Endothelial cell of umbilical vein (primary cell): ENCODE results near the gene BDP1. TPM values are rescaled to one million over a fixed set of nuclear protein-coding genes. Genes with fewer than 3 reads are reported as not detected.

Source experiments
- BruUV-seq: library from RNA; stranded (reverse); fragments of 400-500 nt; replicated peaks from 2 replicates; lab custom pipeline; 2021; lab: Mats Ljungman, UMichigan
- CTCF ChIA-PET: fragments of 300-600, 350-600 bp; sonication (Branson Sonifier 250); formaldehyde crosslinking; loops from one replicate; lab custom pipeline; 2021; ENCODE audit warnings: antibody characterized with exemption, inconsistent platforms; lab: Charles Lee
- POLR2A ChIA-PET: fragments of 300-600, 350-600 bp; sonication (Branson Sonifier 250); formaldehyde crosslinking; loops from one replicate; lab custom pipeline; 2021; ENCODE audit warnings: antibody characterized with exemption, inconsistent platforms; lab: Charles Lee
- DNase-seq: peaks from one replicate; pipeline ENCODE4 v3.0.0-alpha.2; 2011; ENCODE audit warnings: low read depth, low spot score
- FAIRE-seq: peaks from 2 replicates; lab custom pipeline; 2011; peaks lifted over from hg19 to GRCh38; lab: Jason Lieb, UNC
- H2AFZ ChIP-seq: 2 replicates; pipeline ENCODE4 v1.6.0; 2012; ENCODE audit warnings: low read depth, low read length, control low read depth, inconsistent platforms
- H3K27ac ChIP-seq: 2 replicates; pipeline ENCODE4 v1.5.1; 2011; ENCODE audit warnings: low read depth, mild to moderate bottlenecking, control low read depth, low read length, moderate library complexity; ENCODE audit not compliant: insufficient read depth
- H3K27me3 ChIP-seq, 2 experiments: 2 replicates each; pipeline versions ENCODE4 v1.6.0 to v1.6.1; 2011; ENCODE audit warnings: low read length in 2 of 2, mixed read lengths in 1 of 2; ENCODE audit not compliant: control insufficient read depth in 2 of 2, insufficient read depth in 2 of 2
- H3K36me3 ChIP-seq, 2 experiments: 2 replicates in 1 of 2; 3 replicates in 1 of 2; pipeline ENCODE4 v1.5.1; 2011; ENCODE audit warnings: low read length in 2 of 2, mild to moderate bottlenecking in 1 of 2, moderate library complexity in 1 of 2; ENCODE audit not compliant: control insufficient read depth in 2 of 2, insufficient read depth in 2 of 2; ENCODE audit errors: extremely low read depth in 1 of 2
- H3K4me1 ChIP-seq: 3 replicates; pipeline ENCODE4 v1.5.1; 2011; ENCODE audit warnings: mild to moderate bottlenecking, low read length; ENCODE audit not compliant: control insufficient read depth, insufficient read depth; ENCODE audit errors: extremely low read depth
- H3K4me2 ChIP-seq: 2 replicates; pipeline ENCODE4 v1.6.1; 2011; ENCODE audit warnings: low read length, control low read depth, mixed read lengths; ENCODE audit not compliant: insufficient read depth
- H3K4me3 ChIP-seq, 3 experiments: fragments of 200-600 bp in 1 of 3; sonication (generic), shearing (Covaris generic) in 1 of 3; replicated peaks in 1 of 3; 2 replicates each; pipeline ENCODE4 v1.5.1; 2011 to 2016; ENCODE audit warnings: control low read depth in 3 of 3, low read length in 3 of 3, mild to moderate bottlenecking in 2 of 3, inconsistent platforms in 1 of 3, low read depth in 1 of 3, moderate library complexity in 1 of 3; ENCODE audit not compliant: insufficient read depth in 1 of 3
- H3K79me2 ChIP-seq: 2 replicates; pipeline ENCODE4 v1.6.0; 2012; ENCODE audit warnings: low read length, inconsistent platforms; ENCODE audit not compliant: control insufficient read depth, insufficient read depth
- H3K9ac ChIP-seq: replicated peaks from 2 replicates; pipeline ENCODE3; 2011; ENCODE audit warnings: low read length, control low read depth; ENCODE audit not compliant: insufficient read depth; ENCODE audit errors: extremely low read depth
- H3K9me1 ChIP-seq: replicated peaks from 3 replicates; pipeline ENCODE4 v1.6.0; 2011; ENCODE audit warnings: mild to moderate bottlenecking, low read length; ENCODE audit not compliant: control insufficient read depth, insufficient read depth; ENCODE audit errors: extremely low read depth
- H3K9me3 ChIP-seq: replicated peaks from 2 replicates; pipeline ENCODE4 v1.5.1; 2012; ENCODE audit warnings: low read length, inconsistent platforms; ENCODE audit not compliant: control insufficient read depth, insufficient read depth
- H4K20me1 ChIP-seq: replicated peaks from 2 replicates; pipeline ENCODE3; 2011; ENCODE audit warnings: mild to moderate bottlenecking, low read length; ENCODE audit not compliant: control insufficient read depth, insufficient read depth; ENCODE audit errors: extremely low read depth
- CTCF ChIP-seq, 2 donors: IDR thresholded peaks; 1 replicate in 1 of 2; 2 replicates in 1 of 2; pipeline ENCODE4 v1.5.1; 2011; ENCODE audit warnings: low read length in 2 of 2, mild to moderate bottlenecking in 2 of 2, moderate library complexity in 2 of 2, control low read depth in 1 of 2, inconsistent platforms in 1 of 2, low read depth in 1 of 2; ENCODE audit not compliant: insufficient read depth in 1 of 2; ENCODE audit errors: extremely low read depth in 1 of 2
- EZH2 ChIP-seq: IDR thresholded peaks from 2 replicates; pipeline ENCODE4 v1.6.1; 2012; ENCODE audit warnings: borderline replicate concordance, low read depth, mild to moderate bottlenecking, moderate library complexity, low read length, inconsistent platforms; ENCODE audit not compliant: severe bottlenecking
- FOS ChIP-seq: IDR thresholded peaks from 2 replicates; pipeline ENCODE4 v1.6.1; 2011; ENCODE audit warnings: mild to moderate bottlenecking, low read length, moderate library complexity, borderline replicate concordance; ENCODE audit not compliant: insufficient read depth
- GATA2 ChIP-seq: IDR thresholded peaks from 2 replicates; pipeline ENCODE4 v1.7.0; 2011; ENCODE audit warnings: low read depth, mild to moderate bottlenecking, moderate library complexity, mixed read lengths, low read length; ENCODE audit not compliant: insufficient read length, insufficient read depth
- JUN ChIP-seq: IDR thresholded peaks from 2 replicates; pipeline ENCODE4 v1.6.1; 2011; ENCODE audit warnings: borderline replicate concordance, low read depth; ENCODE audit not compliant: insufficient read length, insufficient read depth
- MAX ChIP-seq: IDR thresholded peaks from 2 replicates; pipeline ENCODE4 v1.6.1; 2011; ENCODE audit not compliant: insufficient read depth, insufficient read length
- MYC ChIP-seq: IDR thresholded peaks from one replicate; pipeline ENCODE4 v1.6.1; 2011; ENCODE audit warnings: mild to moderate bottlenecking, low read depth, low read length
- POLR2A ChIP-seq: IDR thresholded peaks from 2 replicates; pipeline ENCODE4 v1.6.1; 2012; ENCODE audit warnings: low read depth, mild to moderate bottlenecking, control low read depth, low read length
- POLR2AphosphoS5 ChIP-seq: IDR thresholded peaks from 2 replicates; pipeline ENCODE4 v1.6.1; 2012; ENCODE audit warnings: low read depth, mild to moderate bottlenecking, control low read depth, low read length, moderate library complexity; ENCODE audit not compliant: insufficient read depth
- dilution Hi-C: fragments of 300-500 bp; cut with MboI; formaldehyde crosslinking; loops from one replicate; pipeline ENCODE4 v1.15.0; 2019; ENCODE audit warnings: low sequenced_read_pairs; ENCODE audit not compliant: extremely low pct_ligation_motif_present
- intact Hi-C: fragments of 100-400 bp; cut with micrococcal nuclease; formaldehyde crosslinking; loops from one replicate; pipeline ENCODE4 v1.10.0; 2022
- polyA plus RNA-seq, 4 experiments: library from polyadenylated mRNA; depleted of rRNA in 3 of 4; stranded (reverse) in 3 of 4; unstranded in 1 of 4; fragments of >200 nt; gene quantifications; 2 replicates each; pipeline versions ENCODE4 v1.2.1 to v1.2.3, GENCODE V29; 2011 to 2012; ENCODE audit warnings: missing spikeins in 1 of 4
- total RNA-seq: library from RNA; stranded (reverse); gene quantifications from 2 replicates; pipeline ENCODE4 v1.2.3, GENCODE V29; 2021

BDP1 gene
- total and polyA plus RNA-seq, 2 donors (not counting 3 experiments of a cell fraction or from before 2014, with no cell fraction given) = 4.5 to 27.5 TPM

GRCh38 chr5:71564895-71565294, 109.4 kb downstream of the BDP1 start:
- DNase-seq (no peak), FAIRE-seq (no peak)
- Histone ChIP-seq H3K27ac (no peak overlapping the region), H3K4me3 (no peak overlapping the region), H2AFZ (no peak overlapping the region), H3K79me2 (no peaks in the 10 kb centered on the region), H3K9me3 (no peaks in the 10 kb centered on the region), H3K27me3 (no peaks in the 10 kb centered on the region), H3K4me2 (no peak overlapping the region), H3K36me3 (peaks cover 12 to 23% of the 10 kb centered on the region in 2 experiments), H3K9me1 (no peaks in the 10 kb centered on the region), H3K9ac (no peak overlapping the region), H3K4me1 (no peaks in the 10 kb centered on the region), H4K20me1 (no peaks in the 10 kb centered on the region)
- dilution Hi-C loops (no loop called here), intact Hi-C loops (loop anchor here (5.0 kb wide), 1 partner anchor 192 kb away; no protein-coding TSS in a partner anchor)
- CTCF ChIA-PET = interaction anchor here (1.6 to 2.6 kb wide), 2 partner anchors 10 to 36 kb away, joined by 3 to 12 read pairs; no protein-coding TSS in a partner anchor
- TF ChIP-seq MAX (no peak), MYC (no peak), FOS (no peak), EZH2 (no peak), JUN (no peak), CTCF (IDR thresholded peaks at IDR 0.05; ENCODE audit: extremely low read depth in 1 of 2, insufficient read depth in 1 of 2, low read depth in 1 of 2, low read length in 2 of 2) (no peak), POLR2A (no peak), GATA2 (no peak), POLR2AphosphoS5 (no peak)
- POLR2A ChIA-PET = no interaction called here
- no TSS peak for BruUV-seq
